GM21528 (cell line): ENCODE measurements around the gene GPATCH2L.

Experiments
- ATAC-seq: cut with Tn5 transposase; IDR thresholded peaks from one replicate; pipeline ENCODE4 v1.9.1; 2021; ENCODE audit warnings: mild to moderate bottlenecking, moderate library complexity; ENCODE audit not compliant: unreplicated experiment, low FRiP score

GPATCH2L gene

GRCh38 chr14:76135722-76136121, 16.0 kb upstream of the GPATCH2L start:
- no peak for ATAC-seq

- no peak for ATAC-seq
These were observed 15.1 kb upstream of the GPATCH2L start for GRCh38 chr14:76136476-76137110.

DNA sequence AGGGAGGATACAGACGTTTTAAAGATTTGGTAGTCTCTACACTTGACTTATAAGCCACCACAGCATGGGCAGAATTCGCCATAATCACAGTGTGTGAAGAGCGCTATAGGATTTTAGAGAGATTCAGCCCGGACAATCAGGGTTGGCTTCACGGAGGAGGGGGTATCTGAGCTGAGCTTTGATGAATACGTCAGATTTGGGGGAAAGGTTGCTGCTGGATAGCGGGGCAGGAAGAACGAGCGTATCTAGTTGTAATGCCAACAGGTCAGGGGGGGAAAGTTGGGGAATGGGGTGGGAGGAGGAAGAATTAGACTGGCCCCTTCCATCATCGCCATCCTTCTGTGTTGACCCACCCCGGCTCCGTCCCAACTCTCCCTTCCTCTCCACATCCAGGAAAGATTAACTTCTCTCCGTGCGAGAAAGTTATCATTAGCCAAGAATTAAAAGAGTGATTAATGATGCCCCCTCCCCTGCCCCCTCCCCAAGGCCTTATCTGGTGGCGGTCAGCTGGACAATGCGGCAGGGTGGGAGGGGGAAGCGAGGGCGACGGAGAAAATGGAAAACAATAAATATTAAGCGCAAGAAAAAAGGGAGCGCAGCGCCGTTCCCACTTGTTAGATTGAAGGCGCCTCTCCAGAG, 13.5 kb upstream of the GPATCH2L start:
- no peak for ATAC-seq

GRCh38 chr14:76138758-76139723, 12.7 kb upstream of the GPATCH2L start:
- ATAC-seq: no peak

DNA sequence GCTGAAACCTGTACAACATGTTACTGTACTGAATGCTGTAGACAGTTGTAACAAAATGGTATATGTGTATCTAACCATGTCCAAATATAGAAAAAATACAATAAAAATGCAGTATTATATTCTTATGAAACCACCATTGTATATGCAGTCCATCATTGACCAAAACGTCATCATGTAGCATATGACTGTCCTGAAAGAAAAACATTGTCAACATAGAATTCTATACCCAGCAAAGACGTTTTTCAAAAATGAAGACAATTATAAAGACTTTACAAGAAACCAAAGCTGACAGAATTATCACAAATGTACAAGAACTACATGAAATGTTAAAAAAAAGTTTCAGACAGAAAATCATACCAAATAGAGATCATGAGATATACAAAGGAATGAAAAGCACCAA, 8.1 kb upstream of the GPATCH2L start:
- ATAC-seq: no peak

- ATAC-seq: no peak
These were observed 4.7 kb upstream of the GPATCH2L start for GRCh38 chr14:76146976-76147375.

GRCh38 chr14:76149196-76149595, 2.5 kb upstream of the GPATCH2L start:
- no peak for ATAC-seq

GRCh38 chr14:76152333-76152681, 585 bp downstream of the GPATCH2L start:
- peak; percentile 69 for ATAC-seq

GRCh38 chr14:76153919-76154318, 2.2 kb downstream of the GPATCH2L start:
- no peak for ATAC-seq

DNA sequence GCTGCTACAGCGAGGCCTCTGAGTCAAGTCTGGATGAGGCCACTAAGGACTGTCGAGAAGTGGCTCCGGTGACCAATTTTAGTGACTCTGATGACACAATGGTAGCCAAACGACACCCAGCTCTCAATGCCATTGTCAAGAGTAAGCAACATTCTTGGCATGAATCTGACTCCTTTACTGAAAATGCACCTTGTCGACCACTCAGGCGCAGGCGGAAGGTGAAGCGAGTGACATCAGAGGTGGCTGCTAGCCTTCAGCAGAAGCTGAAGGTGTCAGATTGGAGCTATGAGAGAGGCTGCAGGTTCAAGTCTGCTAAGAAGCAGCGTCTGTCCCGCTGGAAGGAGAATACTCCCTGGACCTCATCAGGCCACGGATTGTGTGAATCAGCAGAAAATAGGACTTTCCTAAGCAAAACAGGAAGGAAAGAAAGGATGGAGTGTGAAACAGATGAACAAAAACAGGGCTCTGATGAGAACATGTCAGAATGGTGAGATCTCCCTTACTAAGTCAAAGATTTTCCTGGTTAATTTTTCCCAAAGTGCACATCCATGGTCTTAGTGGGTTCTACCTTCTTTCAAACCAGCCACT, 2.9 kb downstream of the GPATCH2L start:
- ATAC-seq: no peak

GRCh38 chr14:76163668-76164363, 12.1 kb downstream of the GPATCH2L start:
- ATAC-seq: no peak

- no peak for ATAC-seq
These were observed 16.8 kb downstream of the GPATCH2L start for GRCh38 chr14:76168531-76168930.

GRCh38 chr14:76169776-76170175, 18.1 kb downstream of the GPATCH2L start:
- ATAC-seq: no peak

GRCh38 chr14:76174982-76175381, 23.3 kb downstream of the GPATCH2L start:
- no peak for ATAC-seq

DNA sequence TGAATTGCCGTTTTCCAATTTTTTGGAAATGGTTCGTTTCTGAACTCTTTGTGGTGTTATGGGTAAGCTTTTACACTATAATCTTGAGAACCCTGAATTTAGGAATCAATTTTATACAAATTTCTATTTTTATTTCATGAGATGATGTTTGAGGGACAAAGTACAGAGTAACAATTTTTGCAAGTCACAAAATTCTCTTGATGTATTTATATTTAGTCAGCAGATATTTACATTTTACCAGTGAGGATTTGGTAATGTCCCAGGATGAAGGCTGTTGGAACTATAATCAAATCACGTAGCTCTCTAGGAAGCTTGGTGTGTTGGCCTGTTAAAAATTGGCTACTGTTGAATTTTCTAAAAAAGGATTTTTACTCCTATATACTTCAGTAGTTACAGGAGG, 24.2 kb downstream of the GPATCH2L start:
- ATAC-seq: no peak

DNA sequence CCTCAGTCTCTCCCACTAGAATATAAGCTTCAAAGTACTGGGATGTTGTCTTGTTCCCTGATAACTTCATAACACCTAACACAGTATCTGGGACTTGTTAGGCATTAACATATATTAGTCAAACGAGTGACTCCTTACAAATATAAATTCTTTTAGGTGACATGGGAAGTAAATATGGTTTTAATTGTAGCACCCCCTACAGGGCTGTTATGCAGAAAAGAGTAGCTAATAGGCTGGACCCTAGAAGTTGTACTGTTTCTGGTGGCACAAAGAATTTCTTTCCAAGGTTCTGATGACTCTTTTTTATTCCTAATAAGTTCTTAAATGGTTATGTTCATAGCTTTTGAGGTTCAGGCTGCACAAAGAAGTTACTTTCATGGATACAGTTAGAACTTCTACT, 29.8 kb downstream of the GPATCH2L start:
- ATAC-seq: no peak

DNA sequence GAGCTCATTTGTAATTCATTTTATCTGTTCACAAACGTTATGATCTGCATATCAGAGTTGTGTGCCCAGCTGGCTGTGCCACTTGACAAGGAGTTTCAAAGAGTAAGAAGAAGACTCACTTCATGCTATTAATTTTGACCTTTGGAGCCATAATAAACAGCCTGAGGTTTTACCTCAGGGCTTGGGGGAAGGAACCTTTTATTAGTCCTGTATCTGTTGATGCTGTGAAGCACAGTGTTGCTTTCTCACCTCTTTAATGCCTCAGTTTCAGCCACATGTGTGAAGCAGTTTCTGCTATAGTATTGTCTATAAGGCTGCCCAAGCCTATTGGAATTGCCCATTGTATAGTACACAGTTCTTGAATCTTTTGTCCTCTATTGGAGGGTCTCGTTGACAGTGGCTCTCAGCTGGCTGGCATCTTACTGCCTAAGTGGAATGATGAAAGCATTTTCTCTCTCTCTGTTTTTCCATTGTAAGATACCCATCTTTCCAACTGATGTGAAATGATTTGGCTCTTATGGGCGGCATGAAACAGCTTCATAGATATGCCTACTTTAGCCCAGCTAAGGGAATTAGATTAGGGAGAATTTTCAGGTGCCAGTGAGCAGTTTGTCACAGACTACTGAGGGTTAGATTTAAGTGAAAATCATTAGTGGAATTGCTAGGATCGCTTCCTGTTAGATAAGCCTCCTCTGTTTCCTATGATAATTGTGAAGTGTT, 34.7 kb downstream of the GPATCH2L start:
- no peak for ATAC-seq

DNA sequence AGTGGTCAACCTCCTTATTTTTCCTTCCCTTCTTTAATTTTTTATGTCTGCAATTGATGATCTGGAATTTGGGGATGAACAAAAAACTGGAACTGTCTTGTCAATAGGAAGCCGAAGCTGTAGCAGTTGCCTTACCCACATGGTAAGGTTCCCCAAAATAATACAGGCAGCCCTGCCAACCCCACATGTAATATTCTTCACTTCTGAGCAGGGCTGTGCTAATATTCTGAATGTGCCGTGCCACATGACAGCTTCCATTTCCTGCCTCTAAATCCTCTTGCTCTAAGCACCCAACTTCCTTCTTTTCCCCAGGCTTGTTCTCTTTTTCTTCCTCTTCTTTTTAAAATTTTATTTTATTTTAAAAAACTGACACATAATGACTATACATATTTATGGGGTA, 39.6 kb downstream of the GPATCH2L start:
- ATAC-seq: no peak

- no peak for ATAC-seq
These were observed 42.0 kb downstream of the GPATCH2L start for GRCh38 chr14:76193696-76194095.

DNA sequence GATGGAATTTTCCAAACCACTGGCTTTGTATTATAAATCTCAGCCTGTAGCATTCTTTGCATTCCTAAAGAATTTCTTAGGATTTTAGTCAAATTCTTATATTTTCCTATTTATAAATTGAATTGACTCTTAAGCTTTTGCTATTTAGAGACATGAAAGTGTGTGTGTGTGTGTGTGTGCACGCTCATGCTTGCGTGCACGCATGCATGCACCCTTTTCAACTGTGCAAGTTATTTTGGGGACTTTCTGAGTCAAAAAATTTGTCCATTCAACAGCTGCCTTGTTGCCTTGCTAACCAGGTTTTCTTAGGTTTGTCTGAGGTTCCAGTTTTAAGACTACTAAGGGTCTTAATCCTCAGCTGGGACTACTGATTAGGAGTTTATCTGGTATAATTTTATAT, 42.6 kb downstream of the GPATCH2L start:
- ATAC-seq: no peak
